Upper lobe of left lung (tissue), 4 donors: ENCODE measurements around the gene ZNF611.

Experiments
- POLR2A ChIP-seq, 4 donors: fragments of 450-650 bp; IDR thresholded peaks; one replicate each; pipeline ENCODE4 v1.5.1; 2016 to 2017; ENCODE audit warnings: antibody characterized with exemption in 4 of 4, mild to moderate bottlenecking in 2 of 4
- POLR2AphosphoS5 ChIP-seq, 2 donors: sonication (generic); formaldehyde crosslinking; IDR thresholded peaks; one replicate each; pipeline ENCODE4 v1.5.1; 2017; ENCODE audit warnings: antibody characterized with exemption in 2 of 2
- TF ChIP-seq, protein P1 (sequence below), 6 experiments: fragments of 450-650 bp in 4 of 6; fragments of 200-600 bp in 2 of 6; sonication (generic) in 2 of 6; IDR thresholded peaks; one replicate each; pipeline ENCODE4 v1.5.1; 2016 to 2019; ENCODE audit warnings: antibody characterized with exemption in 6 of 6

DNA sequence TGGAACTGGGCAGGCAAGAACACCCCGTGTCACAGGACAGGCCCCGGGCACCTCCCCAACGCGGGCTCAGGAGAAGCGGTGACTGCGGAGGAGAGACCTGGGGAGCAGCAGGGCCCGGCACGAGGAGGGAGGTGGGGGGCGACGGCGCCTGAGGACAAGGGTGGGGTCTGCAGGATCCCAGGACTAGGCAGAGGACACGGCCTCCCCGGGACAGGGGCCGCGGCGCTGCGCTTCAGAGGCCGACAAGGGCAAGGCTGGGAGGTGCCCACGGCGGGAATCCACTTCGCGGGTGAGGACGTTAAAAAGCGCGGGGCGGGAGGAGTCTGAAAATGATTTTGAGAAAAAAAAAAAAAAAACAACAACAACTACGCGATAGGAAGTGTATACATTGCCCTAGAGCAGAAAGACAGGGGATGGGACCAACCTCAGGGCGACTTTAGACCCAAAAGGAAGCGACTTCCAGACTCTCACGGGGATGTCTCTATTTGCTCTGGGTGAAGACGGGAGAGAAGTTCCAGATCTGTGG, 44.9 kb downstream of the ZNF611 start:
- TF ChIP-seq POLR2A (IDR thresholded peaks at IDR 0.05) (no peak), POLR2AphosphoS5 (IDR thresholded peaks at IDR 0.05) (no peak)
- TF ChIP-seq, protein P1, sequence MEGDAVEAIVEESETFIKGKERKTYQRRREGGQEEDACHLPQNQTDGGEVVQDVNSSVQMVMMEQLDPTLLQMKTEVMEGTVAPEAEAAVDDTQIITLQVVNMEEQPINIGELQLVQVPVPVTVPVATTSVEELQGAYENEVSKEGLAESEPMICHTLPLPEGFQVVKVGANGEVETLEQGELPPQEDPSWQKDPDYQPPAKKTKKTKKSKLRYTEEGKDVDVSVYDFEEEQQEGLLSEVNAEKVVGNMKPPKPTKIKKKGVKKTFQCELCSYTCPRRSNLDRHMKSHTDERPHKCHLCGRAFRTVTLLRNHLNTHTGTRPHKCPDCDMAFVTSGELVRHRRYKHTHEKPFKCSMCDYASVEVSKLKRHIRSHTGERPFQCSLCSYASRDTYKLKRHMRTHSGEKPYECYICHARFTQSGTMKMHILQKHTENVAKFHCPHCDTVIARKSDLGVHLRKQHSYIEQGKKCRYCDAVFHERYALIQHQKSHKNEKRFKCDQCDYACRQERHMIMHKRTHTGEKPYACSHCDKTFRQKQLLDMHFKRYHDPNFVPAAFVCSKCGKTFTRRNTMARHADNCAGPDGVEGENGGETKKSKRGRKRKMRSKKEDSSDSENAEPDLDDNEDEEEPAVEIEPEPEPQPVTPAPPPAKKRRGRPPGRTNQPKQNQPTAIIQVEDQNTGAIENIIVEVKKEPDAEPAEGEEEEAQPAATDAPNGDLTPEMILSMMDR (IDR thresholded peaks at IDR 0.05) = no peak
